Measurements from ENCODE around the gene PFDN4. TPM values are rescaled to one million over a fixed set of nuclear protein-coding genes. Genes with fewer than 3 reads are reported as not detected.
"Not testable (repeated sequence)": the region's sequence is repeated elsewhere in the genome, so short reads cannot be mapped to it uniquely, and the experiment has no call there.

The PFDN4 gene
- total RNA-seq, 1 donor from 2014 or later, result 19.0 TPM

DNA sequence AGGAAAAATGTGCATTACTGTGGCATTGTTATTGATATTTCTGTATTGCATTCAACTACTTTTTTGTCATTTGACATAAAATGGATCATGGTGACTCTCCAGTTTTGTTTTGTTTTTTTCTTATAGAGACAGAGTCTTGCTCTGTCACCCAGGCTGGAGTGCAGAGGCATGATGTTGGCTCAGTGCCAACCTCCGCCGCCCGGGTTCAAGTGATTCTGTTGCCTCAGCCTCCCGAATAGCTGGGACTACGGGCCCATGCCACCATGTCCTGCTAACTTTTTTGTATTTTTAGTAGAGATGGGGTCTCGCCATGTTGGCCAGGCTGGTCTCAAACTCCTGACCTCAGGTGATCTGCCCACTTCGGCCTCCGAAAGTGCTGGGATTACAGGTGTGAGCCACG lies 16.8 kb downstream of the PFDN4 start:
- ATAC-seq, result not testable (repeated sequence)

DNA sequence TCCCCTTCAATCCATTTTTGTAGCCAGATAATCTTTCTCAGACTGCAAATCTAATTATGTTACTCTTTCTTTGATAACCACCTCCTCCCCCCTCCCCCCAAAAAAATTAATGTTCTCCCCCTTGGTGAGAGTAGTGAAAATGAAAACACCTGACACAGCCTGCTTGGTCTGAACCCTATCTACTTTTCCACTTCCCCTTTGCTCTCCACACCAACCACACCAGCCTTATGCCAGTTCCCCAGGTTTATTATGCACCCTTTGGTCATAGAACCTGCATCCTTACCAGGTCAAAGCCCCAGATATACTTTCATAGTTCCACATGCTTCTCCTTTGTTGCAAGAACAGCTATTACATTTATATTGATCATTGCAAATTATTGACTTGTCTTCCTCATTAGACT lies 19.4 kb downstream of the PFDN4 start:
- ATAC-seq, result no peak

DNA sequence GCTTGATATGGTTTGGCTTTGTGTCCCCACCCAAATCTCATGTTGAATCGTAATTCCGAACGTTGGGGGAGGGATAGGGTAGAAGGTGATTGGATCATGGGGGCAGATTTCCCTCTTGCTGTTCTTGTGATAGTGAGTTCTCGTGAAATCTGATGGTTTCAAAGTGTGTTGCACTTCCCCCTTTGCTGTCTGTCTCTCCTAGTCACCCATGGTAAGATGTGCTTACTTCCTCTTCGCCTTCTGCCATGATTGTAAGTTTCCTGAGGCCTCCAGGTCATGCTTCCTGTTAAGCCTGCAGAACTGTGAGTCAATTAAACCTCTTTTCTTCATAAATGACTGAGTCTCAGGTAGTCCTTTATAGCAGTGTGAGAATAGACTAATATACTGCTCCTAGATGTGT lies 19.9 kb downstream of the PFDN4 start:
- ATAC-seq, result no peak

DNA sequence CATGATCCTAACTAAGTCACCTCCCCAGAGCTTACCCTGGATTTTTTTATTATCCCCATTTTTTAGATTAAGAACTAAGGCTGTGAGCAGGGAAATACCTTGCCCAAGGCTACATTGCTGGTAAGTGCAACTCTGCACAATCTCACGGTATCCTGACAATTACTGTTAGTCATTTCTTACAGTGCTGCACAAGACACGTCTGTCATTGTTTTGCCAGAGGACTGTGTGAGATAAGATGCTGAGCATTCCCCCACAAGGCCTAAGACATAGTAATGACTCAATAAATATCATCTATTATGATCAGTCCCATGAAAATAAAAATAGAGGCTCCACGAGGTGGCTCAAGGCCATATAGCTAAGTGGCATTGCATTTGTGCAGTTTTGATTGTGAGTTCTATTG lies 21.0 kb downstream of the PFDN4 start:
- ATAC-seq, result no peak

DNA sequence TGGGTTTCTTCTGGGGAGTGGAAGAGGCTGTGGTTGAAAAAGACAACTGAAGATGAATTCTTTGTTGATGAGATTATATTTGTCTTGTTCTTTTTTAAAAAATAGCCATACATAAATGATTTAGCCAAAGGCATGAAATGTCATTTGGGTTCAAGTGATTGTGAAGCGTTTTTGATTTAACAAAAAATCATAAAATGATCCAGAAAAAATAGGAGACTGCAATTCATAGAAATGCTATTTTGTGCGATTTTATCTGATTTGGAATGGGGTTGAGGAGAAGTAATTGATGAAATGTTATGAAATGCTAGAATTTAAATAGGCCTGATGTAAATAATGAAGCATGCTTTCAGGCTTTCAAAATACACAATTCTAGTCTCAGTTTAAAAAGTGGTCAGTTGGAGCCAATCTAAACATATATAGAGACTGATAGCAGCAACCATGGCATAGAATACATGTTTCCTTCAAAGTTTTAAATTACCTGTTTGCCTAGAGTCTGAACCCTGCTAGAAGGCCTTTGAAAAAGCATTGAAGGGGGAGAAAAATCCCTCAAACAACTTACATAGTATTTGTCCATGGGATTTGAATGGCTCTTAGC lies 21.8 kb downstream of the PFDN4 start:
- ATAC-seq, result no peak

DNA sequence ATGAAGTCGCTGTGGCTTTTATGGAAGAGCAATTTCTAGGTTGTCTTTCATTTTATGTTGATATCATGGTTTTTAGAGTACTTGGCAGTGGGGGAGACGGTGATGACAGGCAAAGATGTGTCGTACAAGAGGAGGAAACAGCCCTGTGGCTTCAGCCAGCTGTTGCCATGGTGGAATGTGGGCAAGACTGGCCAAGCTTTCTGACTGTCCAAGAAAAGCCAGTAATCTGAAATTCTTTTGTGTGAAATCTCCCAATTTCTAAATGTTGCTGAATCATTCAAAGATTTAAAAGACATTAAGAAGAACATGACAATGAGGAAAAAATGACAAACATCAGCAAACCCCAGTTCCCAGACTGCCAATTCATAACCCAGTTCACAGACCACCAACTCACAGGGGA lies 23.1 kb downstream of the PFDN4 start:
- no peak for ATAC-seq

DNA sequence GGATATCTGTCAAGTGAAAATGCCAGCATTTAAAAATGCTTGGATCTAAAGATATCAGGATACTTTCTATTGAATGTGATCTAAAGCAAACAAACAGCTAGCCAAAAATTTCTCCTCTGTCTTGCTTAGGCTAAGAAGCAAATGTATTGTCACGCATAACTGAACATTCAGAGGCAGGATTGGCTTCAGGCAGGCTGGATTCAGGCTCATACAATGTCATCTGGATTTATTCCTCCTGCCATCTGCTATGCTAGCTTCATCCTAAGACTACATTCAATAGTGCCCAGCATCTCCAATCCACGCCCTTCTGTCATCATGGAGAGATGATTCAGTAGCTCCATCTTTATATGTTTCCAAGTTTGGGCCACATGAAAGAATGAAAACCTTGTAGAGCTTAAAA lies 27.1 kb downstream of the PFDN4 start:
- ATAC-seq, result no peak

DNA sequence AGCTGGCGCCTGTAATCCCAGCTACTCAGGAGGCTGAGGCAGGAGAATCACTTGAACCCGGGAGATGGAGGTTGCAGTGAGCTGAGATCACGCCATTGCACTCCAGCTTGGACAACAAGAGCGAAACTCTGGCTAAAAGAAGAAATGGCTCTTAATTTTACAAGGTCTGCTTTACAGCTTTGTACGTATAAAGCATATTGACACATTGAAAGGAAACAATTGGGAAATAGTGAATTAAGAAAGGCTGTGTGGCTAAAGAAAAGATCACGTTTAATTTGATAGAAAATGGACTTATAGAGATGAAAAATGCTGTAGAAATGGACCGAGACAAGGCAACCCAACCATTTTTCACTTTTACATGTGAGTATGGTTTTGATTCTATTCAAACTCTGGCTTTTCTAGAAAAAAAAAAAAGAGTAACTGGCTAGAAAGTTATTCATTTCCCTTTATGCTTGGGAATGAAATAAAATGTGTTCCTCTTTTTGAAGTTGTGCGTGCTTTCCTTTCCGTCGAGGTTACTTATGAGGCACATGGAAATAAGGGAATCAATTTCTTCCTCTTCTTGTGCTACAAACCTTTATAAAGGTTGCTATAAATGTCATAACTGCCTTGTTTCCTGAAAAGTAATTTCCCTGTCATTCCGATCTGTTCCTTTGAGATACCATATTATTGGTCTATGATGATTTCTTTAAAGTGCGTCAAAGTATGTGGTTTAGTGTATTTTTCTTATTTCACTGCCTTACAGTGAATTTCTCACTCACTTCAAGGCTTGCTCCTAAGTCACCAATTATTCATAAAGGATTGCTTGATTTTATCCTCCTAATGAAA lies 29.4 kb downstream of the PFDN4 start:
- no peak for ATAC-seq

DNA sequence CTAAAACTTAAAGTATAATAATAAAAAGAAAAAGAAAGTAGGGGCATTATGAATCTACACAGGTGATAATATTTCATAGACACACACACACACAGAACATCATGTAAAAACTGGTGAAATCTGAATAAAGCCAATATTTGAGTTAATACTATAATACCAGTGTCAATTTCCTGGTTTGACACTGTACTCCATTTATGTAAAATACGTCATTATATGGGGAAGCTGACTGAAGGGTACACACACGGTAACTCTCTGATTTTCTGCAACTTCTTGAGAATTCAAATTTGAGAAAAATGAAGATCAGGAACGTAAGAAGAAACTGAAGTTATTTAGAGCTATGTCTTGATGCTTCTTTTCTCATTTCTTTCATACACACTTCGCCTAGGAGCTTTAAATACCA lies 36.2 kb downstream of the PFDN4 start:
- no peak for ATAC-seq

DNA sequence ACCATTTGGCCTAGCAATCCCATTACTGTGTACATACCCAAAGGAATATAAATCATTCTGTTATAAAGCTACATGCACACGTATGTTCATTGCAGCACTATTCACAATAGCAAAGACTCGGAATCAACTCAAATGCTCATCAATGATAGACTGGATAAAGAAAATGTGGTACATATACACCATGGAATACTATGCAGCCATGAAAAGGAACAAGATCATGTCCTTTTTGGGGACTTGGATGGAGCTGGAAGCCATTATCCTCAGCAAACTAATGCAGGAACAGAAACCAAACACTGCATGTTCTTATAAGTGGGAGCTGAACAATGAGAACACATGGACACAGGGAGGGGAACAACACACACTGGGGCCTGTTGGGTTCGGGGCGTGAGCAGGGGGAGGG lies 40.8 kb downstream of the PFDN4 start:
- not testable (repeated sequence) for ATAC-seq

DNA sequence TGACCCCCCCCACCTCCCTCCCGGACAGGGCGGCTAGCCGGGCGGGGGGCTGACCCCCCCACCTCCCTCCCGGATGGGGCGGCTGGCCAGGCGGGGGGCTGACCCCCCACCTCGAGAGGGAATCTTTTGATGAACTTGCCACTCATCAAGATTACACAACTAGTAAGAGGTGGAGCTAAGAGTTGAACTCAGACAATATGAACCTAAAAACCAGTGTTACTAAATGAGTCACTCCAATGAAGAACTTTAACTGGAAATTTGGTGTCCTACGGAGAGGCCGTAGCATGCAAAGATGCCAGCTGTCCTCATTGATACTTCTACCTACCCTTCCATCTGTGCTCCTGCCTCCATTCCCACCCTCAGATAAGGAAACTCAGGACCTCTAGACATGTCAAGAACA lies 42.8 kb downstream of the PFDN4 start:
- ATAC-seq, result no peak

DNA sequence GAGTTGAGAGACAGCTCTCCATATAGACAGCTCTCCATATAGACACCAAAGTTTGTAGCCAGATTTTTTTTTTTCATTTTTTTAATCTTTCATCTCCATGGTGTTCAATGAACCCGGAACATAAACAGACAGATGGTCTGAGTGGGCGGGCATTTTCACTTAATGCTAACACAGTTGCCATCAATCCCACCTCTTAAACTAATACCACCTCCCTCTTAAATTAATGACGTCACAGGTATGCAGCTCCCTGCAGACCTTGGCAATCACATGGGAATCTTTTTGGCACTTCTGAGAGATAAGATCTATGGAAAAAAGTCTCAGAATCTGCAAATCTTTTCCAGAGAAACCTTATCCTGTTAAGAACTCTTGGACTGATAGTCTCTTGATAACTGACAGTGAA lies 43.2 kb downstream of the PFDN4 start:
- no peak for ATAC-seq

DNA sequence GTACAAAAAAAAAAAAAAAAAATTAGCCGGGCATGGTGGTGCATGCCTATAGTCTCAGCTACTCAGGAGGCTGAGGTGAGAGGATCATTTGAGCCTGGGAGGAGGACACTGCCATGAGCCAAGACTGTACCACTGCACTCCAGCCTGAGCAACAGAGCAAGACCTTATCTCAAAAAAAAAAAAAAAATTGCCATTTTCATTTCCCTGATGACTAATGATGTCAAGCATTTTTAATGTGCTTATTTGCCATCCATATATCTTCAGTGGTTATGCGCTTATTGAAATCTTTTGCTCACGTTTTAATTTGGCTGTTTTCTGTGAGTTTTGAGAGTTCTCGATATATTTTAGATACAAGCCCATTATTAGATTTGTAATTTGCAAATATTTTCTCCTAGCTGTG lies 46.7 kb downstream of the PFDN4 start:
- no peak for ATAC-seq

DNA sequence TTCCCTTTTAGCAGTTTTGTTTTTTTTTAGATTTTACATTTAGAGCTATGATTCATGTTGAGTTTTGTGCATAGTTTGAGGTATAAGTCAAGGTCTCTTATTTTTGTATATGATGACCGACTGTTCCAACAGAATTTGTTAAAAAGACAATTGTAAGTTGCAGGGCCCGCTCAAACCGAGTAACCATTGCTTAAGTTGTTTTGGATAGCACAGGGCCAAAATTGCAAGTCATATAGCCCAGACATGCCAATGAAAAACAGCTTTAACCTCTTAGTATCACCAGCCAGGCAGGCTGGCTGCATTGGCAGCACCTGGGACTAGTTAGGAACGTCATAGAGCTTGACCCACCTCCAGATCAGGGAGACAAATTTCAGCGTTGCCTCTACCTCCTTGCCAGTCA lies 47.3 kb downstream of the PFDN4 start:
- ATAC-seq, result no peak

DNA sequence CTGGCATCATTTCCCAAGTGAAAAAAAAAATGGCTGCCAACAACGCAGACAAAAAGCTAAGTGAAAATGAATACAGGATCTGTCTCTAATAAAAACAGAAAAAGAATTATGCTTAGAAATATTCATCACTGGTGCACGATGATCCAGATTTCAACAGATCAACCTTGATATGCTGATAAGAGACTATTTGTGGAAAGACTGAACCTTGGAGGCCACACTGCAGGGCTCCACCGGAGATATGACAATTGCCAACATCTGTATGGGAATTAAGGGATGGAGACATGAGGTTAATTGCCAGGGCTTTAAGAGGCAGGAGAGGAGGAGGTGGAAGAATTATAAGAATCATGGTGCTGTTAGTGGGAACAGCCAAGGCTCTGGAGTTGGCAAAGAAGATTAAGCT lies 48.3 kb downstream of the PFDN4 start:
- no peak for ATAC-seq

DNA sequence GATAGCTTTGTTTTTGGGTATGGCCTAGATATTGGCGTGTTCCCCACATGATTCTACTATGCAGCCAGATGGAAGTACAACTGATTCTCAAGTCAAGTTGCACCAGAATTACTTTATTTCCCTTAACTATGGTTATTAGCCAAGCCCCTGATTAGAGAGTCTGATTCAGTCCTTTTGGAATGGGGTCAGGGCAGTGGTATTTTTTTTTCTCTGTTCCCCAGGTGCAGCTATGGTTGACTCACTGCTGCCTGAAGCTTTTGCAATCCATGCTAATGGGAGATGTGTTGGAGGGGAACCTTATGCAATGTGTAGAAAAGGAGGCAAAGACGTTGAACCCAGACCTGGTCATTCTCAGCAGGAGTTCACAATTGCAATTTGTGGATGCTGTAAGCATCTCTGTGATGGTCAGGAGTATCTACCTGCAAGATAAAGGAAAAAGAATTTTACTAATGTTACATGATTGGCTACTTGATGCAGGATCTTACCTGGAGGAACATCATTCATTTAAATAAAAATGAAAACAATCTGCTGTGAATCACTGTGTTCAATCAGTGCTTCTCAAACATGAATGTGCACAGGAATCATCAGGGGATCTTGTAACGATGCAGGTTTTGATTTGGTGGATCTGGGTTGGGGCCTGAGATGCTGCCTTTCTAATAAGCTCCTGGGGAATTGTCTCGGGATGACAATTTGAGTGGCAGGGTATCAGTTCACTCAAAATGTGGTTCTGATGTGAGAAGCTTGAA lies 49.4 kb downstream of the PFDN4 start:
- ATAC-seq, result peak; percentile 81

DNA sequence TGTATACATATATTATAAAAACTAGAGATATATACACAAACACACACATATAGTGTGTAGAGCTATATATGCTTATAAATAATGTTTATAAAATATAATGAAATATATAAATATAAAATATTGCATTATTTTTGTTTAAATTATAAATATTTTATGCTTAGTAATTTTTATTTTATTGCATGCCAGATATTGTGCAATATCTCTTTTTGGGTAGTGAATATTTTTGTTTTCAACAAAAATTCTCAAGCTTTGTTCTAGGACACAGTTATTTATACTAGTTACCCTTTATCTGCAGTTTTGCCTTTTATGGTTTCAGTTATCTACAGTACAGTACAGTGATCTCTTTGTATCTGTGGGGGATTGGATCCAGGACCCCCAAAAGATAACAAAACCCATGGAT lies 52.2 kb downstream of the PFDN4 start:
- no peak for ATAC-seq

DNA sequence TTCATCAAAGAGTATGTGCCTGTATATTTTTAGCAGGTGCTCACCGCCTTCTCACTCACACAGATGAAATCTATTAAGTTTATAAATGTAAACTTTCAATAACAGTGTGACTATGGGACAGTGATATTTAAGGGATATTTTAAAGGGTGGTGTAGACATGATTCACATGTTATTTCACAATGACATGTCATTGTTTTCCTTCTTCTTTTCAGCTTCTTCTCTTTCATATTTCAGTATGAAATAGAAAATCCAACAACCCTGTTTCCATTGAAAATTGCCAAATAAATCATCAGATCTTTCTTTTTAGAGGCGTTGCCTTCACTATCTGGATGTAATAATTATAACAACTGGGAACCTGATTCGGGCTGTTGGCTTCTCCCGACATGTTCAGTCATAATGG lies 54.8 kb downstream of the PFDN4 start:
- ATAC-seq, result no peak

DNA sequence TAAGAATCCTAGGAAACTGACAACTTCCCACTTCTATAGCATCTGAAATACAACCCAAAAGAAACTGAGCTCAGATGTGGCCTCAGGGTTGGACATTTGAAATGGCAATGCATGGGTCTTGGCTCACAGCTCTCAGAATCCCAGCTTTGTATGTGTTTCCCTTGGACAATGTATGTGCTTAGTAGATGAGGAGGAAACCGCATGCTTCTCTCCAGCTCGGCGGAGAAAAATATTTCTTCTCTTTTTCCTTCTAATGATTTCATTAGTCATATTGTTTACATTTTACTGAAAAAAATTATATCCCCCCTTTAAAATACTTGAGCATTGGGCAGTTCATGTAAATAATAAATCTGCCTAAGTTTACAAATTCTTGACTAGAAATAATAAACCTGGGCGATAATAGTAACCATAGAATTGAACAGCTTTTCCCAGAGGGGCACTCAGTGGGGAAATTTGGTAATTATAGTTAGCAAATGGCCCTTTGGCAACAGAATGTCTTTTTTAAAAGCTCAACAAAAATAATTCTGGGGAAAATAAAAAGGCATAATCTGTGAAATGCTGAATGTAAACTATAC lies 55.3 kb downstream of the PFDN4 start:
- no peak for ATAC-seq

DNA sequence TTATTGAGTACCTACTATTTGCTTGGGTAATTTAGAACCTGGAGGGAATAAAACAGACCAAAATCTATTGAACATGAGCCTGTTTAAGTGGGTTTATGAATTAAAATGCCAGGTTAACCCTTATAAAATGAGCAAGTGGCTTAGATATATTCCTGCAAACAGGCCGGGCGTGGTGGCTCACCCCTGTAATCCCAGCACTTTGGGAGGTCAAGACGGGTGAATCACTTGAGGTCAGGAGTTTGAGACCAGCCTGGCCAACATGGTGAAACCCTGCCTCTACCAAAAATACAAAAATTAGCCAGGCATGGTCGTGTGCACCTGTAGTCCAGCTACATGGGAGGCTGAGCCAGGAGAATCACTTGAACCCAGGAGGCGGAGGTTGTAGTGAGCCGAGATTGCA lies 57.9 kb downstream of the PFDN4 start:
- ATAC-seq, result not testable (repeated sequence)

DNA sequence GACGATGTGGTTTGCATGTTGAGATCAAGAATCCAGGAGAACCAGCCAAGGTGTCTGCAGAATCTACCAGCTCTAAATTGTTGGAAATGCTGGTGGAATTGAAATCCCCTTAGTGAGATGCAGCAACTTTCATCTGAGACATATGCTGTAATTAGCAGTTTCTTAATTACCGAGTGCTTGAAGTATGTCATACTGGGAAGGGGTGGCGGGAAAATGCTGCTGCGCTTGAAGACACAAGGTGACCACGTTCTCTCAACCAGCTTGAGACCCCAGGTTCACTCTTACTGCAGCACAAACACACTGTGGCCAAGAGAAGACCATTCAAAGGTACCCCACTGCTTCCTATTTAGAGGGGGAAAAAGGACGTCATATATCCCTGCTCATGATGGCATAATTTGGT lies 59.0 kb downstream of the PFDN4 start:
- no peak for ATAC-seq

DNA sequence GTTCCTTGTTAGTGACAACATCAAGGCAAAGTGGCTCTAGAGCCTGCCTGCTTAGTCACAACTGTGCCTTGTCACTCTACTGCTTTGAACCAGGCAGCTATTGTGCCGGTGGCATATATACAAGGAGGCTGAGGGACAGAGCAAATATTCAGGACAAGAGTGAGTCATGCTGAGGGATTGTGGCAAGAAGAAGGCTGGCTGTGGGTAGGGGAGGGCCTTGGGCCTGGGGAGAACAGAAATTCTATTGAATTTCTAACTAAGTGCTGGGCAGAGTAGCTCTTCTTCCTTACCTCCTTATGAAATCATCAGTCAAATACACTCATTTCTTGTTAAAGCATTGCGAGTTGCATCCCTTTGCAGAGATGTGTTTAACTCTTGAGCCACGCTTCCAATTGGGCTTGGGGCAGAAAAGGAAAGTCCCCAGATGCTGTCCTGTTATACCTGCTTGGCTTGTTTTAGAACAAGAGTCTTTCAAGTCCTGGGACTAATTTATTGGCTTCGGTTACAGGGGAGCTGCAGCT lies 59.7 kb downstream of the PFDN4 start:
- ATAC-seq, result peak; percentile 96

DNA sequence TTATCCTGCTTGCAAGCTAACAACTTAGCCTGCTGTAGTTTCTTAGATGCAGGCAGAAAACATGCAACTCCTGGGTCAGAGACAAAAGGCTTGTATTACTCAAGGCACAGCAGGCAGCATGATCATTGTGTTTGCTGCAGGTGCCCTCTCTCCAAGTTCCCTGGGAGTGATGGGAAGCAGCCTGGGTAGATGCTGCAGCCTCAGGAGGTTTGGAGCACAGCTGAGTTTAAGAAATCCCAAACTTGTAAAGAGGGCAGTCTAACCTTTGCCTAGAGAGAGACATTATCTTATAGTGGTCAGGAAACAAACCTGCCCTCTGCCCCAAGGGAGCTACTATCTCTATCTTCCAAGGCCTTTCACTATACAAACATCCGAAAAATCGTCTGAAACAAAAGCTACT lies 61.1 kb downstream of the PFDN4 start:
- ATAC-seq, result no peak
